ENCODE data around the gene EIF2D. TPM values are rescaled to one million over a fixed set of nuclear protein-coding genes. Genes with fewer than 3 reads are reported as not detected.

Gene EIF2D
- total RNA-seq, result 10 to 100 TPM; 40.5 to 41.1 TPM

- DNase-seq (ENCODE audit: low spot score), result peak; percentile 66
- Histone ChIP-seq H3K4me3 (peak within 1 kb of the TSS; percentile 88), H3K9me3 (no peaks in the 10 kb centered on the region), H3K27ac (peak within 1 kb of the TSS; percentile 77 to 83), H3K27me3 (replicated peaks; ENCODE audit: insufficient read depth) (no peaks in the 10 kb centered on the region), H3K4me1 (ENCODE audit: control insufficient read depth in 1 of 2, low read depth in 2 of 2) (peaks cover 5 to 11% of the 10 kb centered on the region in 2 donors), H3K36me3 (peaks cover 9% of the 10 kb centered on the region)
- peak; percentile 99 for TF ChIP-seq CTCF (IDR thresholded peaks at IDR 0.05)
- ATAC-seq (ENCODE audit: insufficient number of reproducible peaks, low FRiP score, low read depth), result peak; percentile 94
These were observed at the start of gene EIF2D for GRCh38 chr1:206612129-206612876. EIF2D (minus strand) TSS chr1:206612465; CDS start chr1:206612342, 123 bp downstream.

- Histone ChIP-seq H3K27me3 (replicated peaks; ENCODE audit: insufficient read depth) (no peaks in the 10 kb centered on the region), H3K27ac (no peak overlapping the region), H3K4me1 (ENCODE audit: control insufficient read depth in 1 of 2, low read depth in 2 of 2) (peaks cover 8 to 12% of the 10 kb centered on the region in 2 donors), H3K36me3 (no peaks in the 10 kb centered on the region), H3K9me3 (no peaks in the 10 kb centered on the region), H3K4me3 (no peak overlapping the region)
- DNase-seq (ENCODE audit: low spot score), result no peak
- TF ChIP-seq CTCF (IDR thresholded peaks at IDR 0.05), result no peak
- ATAC-seq (ENCODE audit: insufficient number of reproducible peaks, low FRiP score, low read depth), result no peak
These were observed 49.0 kb upstream of the EIF2D start for GRCh38 chr1:206661161-206661820.

- Histone ChIP-seq H3K27me3 (replicated peaks; ENCODE audit: insufficient read depth) (no peaks in the 10 kb centered on the region), H3K4me3 (no peak overlapping the region), H3K9me3 (no peaks in the 10 kb centered on the region), H3K36me3 (no peaks in the 10 kb centered on the region), H3K27ac (no peak overlapping the region), H3K4me1 (ENCODE audit: control insufficient read depth in 1 of 2, low read depth in 2 of 2) (peaks cover 8 to 12% of the 10 kb centered on the region in 2 donors)
- DNase-seq (ENCODE audit: low spot score), result no peak
- ATAC-seq (ENCODE audit: insufficient number of reproducible peaks, low FRiP score, low read depth), result no peak
- TF ChIP-seq CTCF (IDR thresholded peaks at IDR 0.05), result no peak
These were observed 47.9 kb upstream of the EIF2D start for GRCh38 chr1:206660136-206660535.

- Histone ChIP-seq H3K9me3 (no peaks in the 10 kb centered on the region), H3K4me3 (no peak overlapping the region), H3K4me1 (ENCODE audit: control insufficient read depth in 1 of 2, low read depth in 2 of 2) (peaks cover 4 to 6% of the 10 kb centered on the region in 2 donors), H3K27ac (no peak overlapping the region), H3K36me3 (no peaks in the 10 kb centered on the region), H3K27me3 (replicated peaks; ENCODE audit: insufficient read depth) (no peaks in the 10 kb centered on the region)
- TF ChIP-seq CTCF (IDR thresholded peaks at IDR 0.05), result no peak
- no peak for DNase-seq (ENCODE audit: low spot score)
- ATAC-seq (ENCODE audit: insufficient number of reproducible peaks, low FRiP score, low read depth), result no peak
These were observed 46.7 kb upstream of the EIF2D start for GRCh38 chr1:206658981-206659273.

- no peak for DNase-seq (ENCODE audit: low spot score)
- no peak for ATAC-seq (ENCODE audit: insufficient number of reproducible peaks, low FRiP score, low read depth)
- Histone ChIP-seq H3K36me3 (no peaks in the 10 kb centered on the region), H3K4me3 (no peak overlapping the region), H3K4me1 (ENCODE audit: control insufficient read depth in 1 of 2, low read depth in 2 of 2) (peaks cover 0 to under 1% of the 10 kb centered on the region in 2 donors), H3K9me3 (no peaks in the 10 kb centered on the region), H3K27me3 (replicated peaks; ENCODE audit: insufficient read depth) (no peaks in the 10 kb centered on the region), H3K27ac (no peak overlapping the region)
- TF ChIP-seq CTCF (IDR thresholded peaks at IDR 0.05), result peak; percentile 43
These were observed 46.2 kb upstream of the EIF2D start for GRCh38 chr1:206658264-206658980.

Measured in thoracic aorta (tissue), 2 donors.